ENCODE measurements around the gene HEPH.

HEPH gene

DNA sequence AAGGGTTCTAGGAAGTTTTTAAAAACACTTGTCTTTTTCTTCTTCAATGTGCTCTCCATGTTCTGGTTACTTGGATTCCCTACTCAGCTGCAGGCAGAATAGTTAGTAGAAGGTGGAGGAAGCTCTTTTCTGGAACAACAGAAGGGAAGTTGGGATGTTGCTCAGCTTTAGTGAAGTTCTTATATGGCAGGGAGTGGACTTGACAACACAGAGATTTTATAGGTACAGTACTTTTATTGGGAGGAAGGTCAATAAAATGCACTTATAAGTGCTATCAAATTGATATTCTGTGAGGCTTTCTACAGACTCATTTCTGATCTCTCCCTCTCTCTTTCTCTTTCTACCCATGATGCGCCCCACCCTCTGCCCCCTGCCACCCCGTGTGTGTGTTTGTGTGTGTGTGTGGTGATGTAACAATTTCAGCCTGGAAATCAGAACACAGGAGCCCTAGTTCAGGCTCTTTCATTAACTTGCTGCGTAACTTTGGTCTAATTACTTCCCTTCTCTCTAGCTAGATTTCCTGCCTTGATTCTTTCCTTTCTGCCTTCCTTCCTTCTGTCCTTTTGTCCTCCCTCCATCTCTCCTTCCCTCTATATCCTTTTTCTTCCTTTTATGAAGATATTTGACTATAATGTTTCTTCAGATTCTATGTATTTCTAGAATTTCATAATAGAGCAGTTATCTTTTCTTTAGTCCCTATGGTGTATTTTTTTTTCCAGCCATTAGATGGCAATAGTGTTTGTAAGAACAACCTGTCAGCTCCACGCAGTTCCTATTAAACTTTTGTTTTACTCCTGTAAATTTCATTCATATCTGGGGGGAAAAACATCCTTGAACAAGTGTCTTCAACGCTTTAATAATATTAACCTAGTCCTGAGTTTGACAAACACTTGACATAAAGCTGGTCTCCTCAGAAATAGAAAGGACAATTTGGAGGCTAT lies 37.1 kb downstream of the HEPH start:
- TF ChIP-seq, protein P1, sequence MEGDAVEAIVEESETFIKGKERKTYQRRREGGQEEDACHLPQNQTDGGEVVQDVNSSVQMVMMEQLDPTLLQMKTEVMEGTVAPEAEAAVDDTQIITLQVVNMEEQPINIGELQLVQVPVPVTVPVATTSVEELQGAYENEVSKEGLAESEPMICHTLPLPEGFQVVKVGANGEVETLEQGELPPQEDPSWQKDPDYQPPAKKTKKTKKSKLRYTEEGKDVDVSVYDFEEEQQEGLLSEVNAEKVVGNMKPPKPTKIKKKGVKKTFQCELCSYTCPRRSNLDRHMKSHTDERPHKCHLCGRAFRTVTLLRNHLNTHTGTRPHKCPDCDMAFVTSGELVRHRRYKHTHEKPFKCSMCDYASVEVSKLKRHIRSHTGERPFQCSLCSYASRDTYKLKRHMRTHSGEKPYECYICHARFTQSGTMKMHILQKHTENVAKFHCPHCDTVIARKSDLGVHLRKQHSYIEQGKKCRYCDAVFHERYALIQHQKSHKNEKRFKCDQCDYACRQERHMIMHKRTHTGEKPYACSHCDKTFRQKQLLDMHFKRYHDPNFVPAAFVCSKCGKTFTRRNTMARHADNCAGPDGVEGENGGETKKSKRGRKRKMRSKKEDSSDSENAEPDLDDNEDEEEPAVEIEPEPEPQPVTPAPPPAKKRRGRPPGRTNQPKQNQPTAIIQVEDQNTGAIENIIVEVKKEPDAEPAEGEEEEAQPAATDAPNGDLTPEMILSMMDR (IDR thresholded peaks at IDR 0.05; ENCODE audit: low read length), result peak; percentile 41; the same call in 1 of the 2 replicates
- no peak for TF ChIP-seq EZH2 (IDR thresholded peaks at IDR 0.05; ENCODE audit: borderline replicate concordance, low read length)
- Histone ChIP-seq H3F3A (ENCODE audit: insufficient read depth, low read length) (no peaks in the 10 kb centered on the region), H3K27ac (ENCODE audit: low read depth, low read length, poor library complexity, severe bottlenecking) (no peak overlapping the region), H3K27me3 (ENCODE audit: insufficient read depth, low read length) (no peaks in the 10 kb centered on the region), H3K4me2 (ENCODE audit: low read length) (no peak overlapping the region), H3K4me3 (ENCODE audit: low read depth, low read length, poor library complexity, severe bottlenecking) (no peak overlapping the region), H3K4me1 (ENCODE audit: insufficient read depth, low read length, severe bottlenecking) (no peaks in the 10 kb centered on the region), H2AFZ (ENCODE audit: low read length) (no peak overlapping the region), H3K9me3 (ENCODE audit: low read length) (no peaks in the 10 kb centered on the region), H3K9ac (ENCODE audit: low read length) (no peak overlapping the region), H3K36me3 (ENCODE audit: insufficient read depth, low read length) (no peaks in the 10 kb centered on the region), H3K79me2 (ENCODE audit: insufficient read depth, low read length) (no peaks in the 10 kb centered on the region), H3K9me2 (ENCODE audit: low read depth, low read length) (no peaks in the 10 kb centered on the region), H4K20me1 (ENCODE audit: insufficient read depth, low read length) (no peaks in the 10 kb centered on the region)

- H3K9me3 ChIP-seq (ENCODE audit: low read length), result no peaks in the 10 kb centered on the region
Measured at GRCh38 chrX:66203114-66203513, 39.1 kb downstream of the HEPH start.

DNA sequence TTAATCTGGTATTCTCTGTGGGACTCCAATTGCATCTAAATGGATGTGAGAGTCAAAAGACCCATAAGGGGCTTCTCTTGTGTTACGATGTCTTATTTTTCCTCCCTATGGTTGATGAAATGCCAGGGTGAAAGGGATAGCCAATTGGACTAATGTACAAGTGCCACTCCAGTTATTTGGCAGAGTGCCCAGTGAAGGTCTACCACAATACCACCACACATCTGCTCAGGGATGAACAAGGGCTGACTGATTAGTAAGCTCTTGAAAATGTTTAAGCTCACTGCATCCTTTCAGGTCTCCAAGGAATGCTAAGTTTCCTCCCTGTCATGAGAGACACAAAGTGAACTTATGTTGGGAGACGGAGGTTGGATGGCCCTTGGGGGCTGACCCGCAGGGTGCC lies 57.8 kb downstream of the HEPH start:
- Histone ChIP-seq H2AFZ (ENCODE audit: low read length) (no peak overlapping the region), H3K9me3 (ENCODE audit: low read length) (no peaks in the 10 kb centered on the region), H3K9ac (ENCODE audit: low read length) (no peak overlapping the region), H4K20me1 (ENCODE audit: insufficient read depth, low read length) (no peaks in the 10 kb centered on the region), H3K4me3 (ENCODE audit: low read depth, low read length, poor library complexity, severe bottlenecking) (no peak overlapping the region), H3K4me2 (ENCODE audit: low read length) (no peak overlapping the region), H3K79me2 (ENCODE audit: insufficient read depth, low read length) (no peaks in the 10 kb centered on the region), H3K27me3 (ENCODE audit: insufficient read depth, low read length) (no peaks in the 10 kb centered on the region), H3F3A (ENCODE audit: insufficient read depth, low read length) (no peaks in the 10 kb centered on the region), H3K9me2 (ENCODE audit: low read depth, low read length) (no peaks in the 10 kb centered on the region), H3K27ac (ENCODE audit: low read depth, low read length, poor library complexity, severe bottlenecking) (no peak overlapping the region), H3K36me3 (ENCODE audit: insufficient read depth, low read length) (no peaks in the 10 kb centered on the region), H3K4me1 (ENCODE audit: insufficient read depth, low read length, severe bottlenecking) (no peaks in the 10 kb centered on the region)
- TF ChIP-seq EZH2 (IDR thresholded peaks at IDR 0.05; ENCODE audit: borderline replicate concordance, low read length), result no peak
- TF ChIP-seq, protein P1 (IDR thresholded peaks at IDR 0.05; ENCODE audit: low read length), result no peak

More at GRCh38 chrX:66203114-66203513, 39.1 kb downstream of the HEPH start:
- H3K4me3 ChIP-seq (ENCODE audit: low read depth, low read length, poor library complexity, severe bottlenecking), result no peak overlapping the region
- H3K9me2 ChIP-seq (ENCODE audit: low read depth, low read length), result no peaks in the 10 kb centered on the region
- no peak overlapping the region for H3K9ac ChIP-seq (ENCODE audit: low read length)
- TF ChIP-seq, protein P1 (IDR thresholded peaks at IDR 0.05; ENCODE audit: low read length), result no peak
- TF ChIP-seq EZH2 (IDR thresholded peaks at IDR 0.05; ENCODE audit: borderline replicate concordance, low read length), result no peak
- no peaks in the 10 kb centered on the region for H3K27me3 ChIP-seq (ENCODE audit: insufficient read depth, low read length)
- H3K4me1 ChIP-seq (ENCODE audit: insufficient read depth, low read length, severe bottlenecking), result no peaks in the 10 kb centered on the region
- no peaks in the 10 kb centered on the region for H3K36me3 ChIP-seq (ENCODE audit: insufficient read depth, low read length)
- H2AFZ ChIP-seq (ENCODE audit: low read length), result no peak overlapping the region
- H3K79me2 ChIP-seq (ENCODE audit: insufficient read depth, low read length), result no peaks in the 10 kb centered on the region
- H3K27ac ChIP-seq (ENCODE audit: low read depth, low read length, poor library complexity, severe bottlenecking), result no peak overlapping the region
- no peaks in the 10 kb centered on the region for H3F3A ChIP-seq (ENCODE audit: insufficient read depth, low read length)
- no peaks in the 10 kb centered on the region for H4K20me1 ChIP-seq (ENCODE audit: insufficient read depth, low read length)
- H3K4me2 ChIP-seq (ENCODE audit: low read length), result no peak overlapping the region
